ENCODE results near the gene LETM1. TPM values are rescaled to one million over a fixed set of nuclear protein-coding genes. Genes with fewer than 3 reads are reported as not detected.

Gene LETM1
- total and polyA plus RNA-seq, 2 of the 8 experiments (the other 6 are each of a cell fraction or from before 2014, with no cell fraction given) = 19.8 to 50.1 TPM

DNA sequence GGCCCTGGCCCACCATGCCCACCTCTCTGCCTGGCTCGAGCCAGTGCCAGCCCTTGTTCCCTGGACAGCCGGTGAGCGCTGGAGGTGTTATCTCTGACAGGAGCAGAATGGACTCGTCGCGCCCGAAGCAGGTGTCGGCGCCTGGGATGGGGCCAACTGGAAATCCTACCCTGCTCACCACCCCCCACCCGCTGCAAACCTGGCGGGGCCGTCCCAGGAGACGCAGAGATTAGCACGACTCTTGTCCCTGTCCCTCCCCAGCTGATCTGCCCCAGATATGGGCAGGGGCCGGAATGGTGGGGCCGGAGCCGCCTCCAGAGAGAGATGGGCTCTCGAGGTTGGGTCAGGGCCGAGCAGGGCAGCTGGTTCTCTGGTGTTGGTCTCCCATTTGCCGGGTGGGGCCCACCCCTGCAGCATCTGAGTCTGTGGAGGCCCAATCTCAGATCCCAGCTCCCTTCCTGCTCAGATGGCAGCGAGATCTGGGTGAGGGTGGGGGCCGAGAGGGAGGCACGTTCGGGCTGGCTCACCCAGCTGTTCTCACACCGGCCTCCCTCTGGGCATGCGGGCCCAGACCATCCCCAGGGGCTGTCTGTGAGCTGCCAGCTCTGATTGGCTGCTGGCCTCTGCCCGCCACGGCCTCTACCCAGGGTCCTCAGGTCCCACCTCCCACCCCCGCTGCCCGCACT lies 83.0 kb downstream of the LETM1 start:
- H2BK12ac ChIP-seq (ENCODE audit: low read depth, low read length) = no peak overlapping the region
- H3K4me2 ChIP-seq (ENCODE audit: insufficient read depth in 1 of 2, low read depth in 2 of 2, low read length in 2 of 2) = no peak overlapping the region
- 91% methylated on average over 26 of the region's 30 CpGs; no CpG with 5 or more reads in 1 of the 2 experiments for whole genome bisulfite sequencing, 2 experiments (ENCODE audit: extremely low coverage in 1 of 2, insufficient coverage in 1 of 2, insufficient read length in 1 of 2, insufficient replicate concordance in 2 of 2, low coverage in 1 of 2, low lambda C conversion rate in 2 of 2, missing lambda C conversion rate in 1 of 2)
- no peak overlapping the region for H4K5ac ChIP-seq (ENCODE audit: insufficient read length, low read depth, low read length)
- FAIRE-seq (no peak), DNase-seq (ENCODE audit: low read depth in 1 of 2, low spot score in 2 of 2) (no peak)
- no peak overlapping the region for H2BK15ac ChIP-seq (ENCODE audit: low read length)
- no peaks in the 10 kb centered on the region for H3K79me2 ChIP-seq (ENCODE audit: control insufficient read depth in 1 of 2, insufficient read depth in 2 of 2, low read length in 2 of 2)
- H3K18ac ChIP-seq (ENCODE audit: extremely low read depth, low read length) = no peak overlapping the region; the same call in none of the 2 replicates
- H3K27ac ChIP-seq (ENCODE audit: low read depth, low read length) = no peak overlapping the region
- H2AFZ ChIP-seq (ENCODE audit: low read length) = no peak overlapping the region
- no peak overlapping the region for H2BK5ac ChIP-seq (ENCODE audit: low read depth, low read length)
- H3K9me3 ChIP-seq (ENCODE audit: insufficient read depth in 2 of 2, low read depth in 1 of 2, low read length in 1 of 2) = no peaks in the 10 kb centered on the region
- no peak overlapping the region for H2AK5ac ChIP-seq (ENCODE audit: low read depth, low read length)
- H4K8ac ChIP-seq (ENCODE audit: extremely low read depth, insufficient read depth, low read length) = peak overlapping the region; percentile 35; the same call in 1 of the 2 replicates
- H3K79me1 ChIP-seq (ENCODE audit: low read depth, low read length) = no peaks in the 10 kb centered on the region; the same call in 1 of the 2 replicates
- H2BK20ac ChIP-seq (ENCODE audit: low read length) = no peak overlapping the region
- H3K56ac ChIP-seq (replicated peaks; ENCODE audit: insufficient read length, low read depth, low read length) = no peak overlapping the region
- CTCF ChIA-PET (ENCODE audit: partially characterized antibody) = interaction anchor here (0.6 to 71.2 kb wide), 6 partner anchors 8 to 1182 kb away, joined by 3 to 2507 read pairs (median 3); partner anchors contain the start of gene FGFR3
- peaks cover 0 to 2% of the 10 kb centered on the region in 2 experiments for H4K20me1 ChIP-seq (replicated peaks in 1 of 2; ENCODE audit: control insufficient read depth in 1 of 2, insufficient read depth in 2 of 2, low read length in 2 of 2)
- POLR2A ChIA-PET (ENCODE audit: partially characterized antibody) = interaction anchor here (1.0 to 17.2 kb wide), 6 partner anchors 9 to 38 kb away, joined by 3 to 170 read pairs (median 4); partner anchors contain the start of gene FGFR3
- no peak overlapping the region for H4K91ac ChIP-seq (replicated peaks; ENCODE audit: insufficient read length, low read length)
- H3K4ac ChIP-seq (replicated peaks; ENCODE audit: insufficient read length, low read depth, low read length) = peak overlapping the region; percentile 25
- H2BK120ac ChIP-seq (replicated peaks; ENCODE audit: low read depth, low read length) = no peak overlapping the region
- H3K14ac ChIP-seq (ENCODE audit: insufficient read length) = no peak overlapping the region
- H3K27me3 ChIP-seq (replicated peaks in 1 of 4; ENCODE audit: control insufficient read depth in 3 of 4, extremely low read depth in 1 of 4, insufficient read depth in 3 of 4, low read length in 3 of 4) = peaks cover 0 to 2% (median 0%) of the 10 kb centered on the region in 4 experiments; a peak in 1 of 7 replicates
- H3K4me1 ChIP-seq (replicated peaks in 1 of 4; ENCODE audit: control insufficient read depth in 3 of 4, insufficient read depth in 4 of 4, low read length in 3 of 4) = peaks cover 5 to 40% (median 25%) of the 10 kb centered on the region in 4 experiments
- no peaks in the 10 kb centered on the region for H3K36me3 ChIP-seq (ENCODE audit: control insufficient read depth in 2 of 4, insufficient read depth in 4 of 4, low read length in 3 of 4)
- H3K4me3 ChIP-seq (ENCODE audit: extremely low read depth in 1 of 4, insufficient read depth in 2 of 4, low read depth in 3 of 4, low read length in 4 of 4) = no peak overlapping the region
- H3K9ac ChIP-seq (replicated peaks in 1 of 4; ENCODE audit: extremely low read depth in 1 of 4, low read depth in 3 of 4, low read length in 3 of 4) = no peak overlapping the region
- no peaks in the 10 kb centered on the region for H3K23me2 ChIP-seq (ENCODE audit: low read depth, low read length)
- no peak overlapping the region for H3K23ac ChIP-seq (ENCODE audit: insufficient read length)
